OCI-LY1 (cell line): ENCODE data around the gene FAM228A.

ENCODE experiments used
- EZH2 ChIP-seq: fragments of 200-600 bp; sonication (generic), shearing (Covaris generic); IDR thresholded peaks from 2 replicates; pipeline ENCODE4 v1.8.0; 2017; ENCODE audit warnings: borderline replicate concordance, mixed run types, mild to moderate bottlenecking, antibody characterized with exemption, low read length, moderate library complexity, mixed read lengths
- TF ChIP-seq, protein P1 (sequence below): fragments of 200-600 bp; sonication (generic), shearing (Covaris generic); IDR thresholded peaks from 2 replicates; pipeline ENCODE4 v1.5.1; 2017; ENCODE audit warnings: mild to moderate bottlenecking, antibody characterized with exemption, low read length, moderate library complexity, mixed read lengths

DNA sequence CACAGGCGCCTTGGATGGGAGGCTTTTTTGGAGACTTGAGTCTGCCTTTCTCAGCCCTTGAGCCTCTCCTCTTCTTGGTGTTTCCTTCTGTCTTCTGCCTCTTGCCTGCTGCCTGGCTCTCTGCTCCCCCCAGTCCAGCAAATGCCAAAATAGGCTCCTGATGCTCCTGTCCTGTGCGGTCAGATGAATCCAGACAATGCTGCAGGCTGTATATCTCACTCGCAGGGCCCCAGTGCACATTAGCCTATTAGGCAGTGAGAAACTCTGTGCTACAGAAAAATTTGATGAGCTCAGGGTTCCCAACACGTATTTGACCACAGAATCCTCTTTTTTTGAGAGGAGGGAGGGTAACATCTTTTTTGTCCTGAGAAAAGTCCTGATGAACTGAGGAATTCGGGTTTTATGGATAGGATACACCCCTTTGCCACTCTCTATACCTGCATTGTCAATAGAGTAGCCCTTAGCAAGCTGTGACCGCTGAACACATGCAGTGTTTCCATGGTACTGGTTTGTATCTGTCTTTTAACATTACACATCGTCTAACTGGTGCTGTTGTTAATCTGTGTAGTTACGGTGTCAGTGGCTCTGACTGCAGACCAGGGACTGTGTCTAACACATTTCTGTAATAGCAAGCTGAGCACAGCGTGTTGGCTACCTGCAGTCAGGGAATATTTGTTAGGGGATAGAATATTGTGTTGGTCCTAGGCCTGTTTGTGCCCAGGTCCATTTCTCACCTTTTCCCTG is 50.8 kb downstream of the FAM228A start:
- TF ChIP-seq EZH2, result no peak
- TF ChIP-seq, protein P1, sequence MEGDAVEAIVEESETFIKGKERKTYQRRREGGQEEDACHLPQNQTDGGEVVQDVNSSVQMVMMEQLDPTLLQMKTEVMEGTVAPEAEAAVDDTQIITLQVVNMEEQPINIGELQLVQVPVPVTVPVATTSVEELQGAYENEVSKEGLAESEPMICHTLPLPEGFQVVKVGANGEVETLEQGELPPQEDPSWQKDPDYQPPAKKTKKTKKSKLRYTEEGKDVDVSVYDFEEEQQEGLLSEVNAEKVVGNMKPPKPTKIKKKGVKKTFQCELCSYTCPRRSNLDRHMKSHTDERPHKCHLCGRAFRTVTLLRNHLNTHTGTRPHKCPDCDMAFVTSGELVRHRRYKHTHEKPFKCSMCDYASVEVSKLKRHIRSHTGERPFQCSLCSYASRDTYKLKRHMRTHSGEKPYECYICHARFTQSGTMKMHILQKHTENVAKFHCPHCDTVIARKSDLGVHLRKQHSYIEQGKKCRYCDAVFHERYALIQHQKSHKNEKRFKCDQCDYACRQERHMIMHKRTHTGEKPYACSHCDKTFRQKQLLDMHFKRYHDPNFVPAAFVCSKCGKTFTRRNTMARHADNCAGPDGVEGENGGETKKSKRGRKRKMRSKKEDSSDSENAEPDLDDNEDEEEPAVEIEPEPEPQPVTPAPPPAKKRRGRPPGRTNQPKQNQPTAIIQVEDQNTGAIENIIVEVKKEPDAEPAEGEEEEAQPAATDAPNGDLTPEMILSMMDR, result no peak
